MM.1S (cell line): Measurements from ENCODE around the gene B4GALT5.

Experiments
- DNase-seq: peaks from one replicate; pipeline ENCODE4 v3.0.0-alpha.2; 2015
- H2AFZ ChIP-seq: fragments of 300-600 bp; sonication (generic); 2 replicates; pipeline ENCODE4 v1.6.0; 2016; ENCODE audit warnings: antibody characterized with exemption, low read length
- H3F3A ChIP-seq: fragments of 300-600 bp; sonication (generic); 2 replicates; pipeline ENCODE4 v1.6.1; 2016; ENCODE audit warnings: mild to moderate bottlenecking, antibody characterized with exemption, low read length, moderate library complexity, mixed read lengths; ENCODE audit not compliant: insufficient read depth
- H3K27ac ChIP-seq: fragments of 300-600 bp; sonication (generic); 2 replicates; pipeline ENCODE4 v1.5.1; 2016; ENCODE audit warnings: mild to moderate bottlenecking, low read length
- H3K27me3 ChIP-seq: fragments of 300-600 bp; sonication (generic); replicated peaks from 2 replicates; pipeline ENCODE4 v1.6.0; 2016; ENCODE audit warnings: low read length; ENCODE audit not compliant: insufficient read depth
- H3K36me3 ChIP-seq: fragments of 300-600 bp; sonication (generic); replicated peaks from 2 replicates; pipeline ENCODE4 v1.6.1; 2016; ENCODE audit warnings: mild to moderate bottlenecking, low read length, mixed read lengths; ENCODE audit not compliant: insufficient read depth
- H3K4me1 ChIP-seq: fragments of 300-600 bp; sonication (generic); 2 replicates; pipeline ENCODE4 v1.6.1; 2016; ENCODE audit warnings: low read length, mixed read lengths
- H3K4me2 ChIP-seq: fragments of 300-600 bp; sonication (generic); 2 replicates; pipeline ENCODE4 v1.6.0; 2016; ENCODE audit warnings: low read depth, low read length
- H3K4me3 ChIP-seq: fragments of 300-600 bp; sonication (generic); 2 replicates; pipeline ENCODE4 v1.5.1; 2016; ENCODE audit warnings: low read length, mixed read lengths
- H3K79me2 ChIP-seq: fragments of 300-600 bp; sonication (generic); 2 replicates; pipeline ENCODE4 v1.6.1; 2016; ENCODE audit warnings: mixed run types, low read length, mixed read lengths
- H3K9ac ChIP-seq: fragments of 300-600 bp; sonication (generic); 2 replicates; pipeline ENCODE4 v1.6.1; 2016; ENCODE audit warnings: low read length, mixed read lengths
- H3K9me2 ChIP-seq: fragments of 300-600 bp; sonication (generic); replicated peaks from 2 replicates; pipeline ENCODE4 v1.6.1; 2016; ENCODE audit warnings: mild to moderate bottlenecking, low read length, mixed read lengths; ENCODE audit not compliant: insufficient read depth
- H3K9me3 ChIP-seq: fragments of 300-600 bp; sonication (generic); replicated peaks from 2 replicates; pipeline ENCODE4 v1.6.1; 2016; ENCODE audit warnings: mild to moderate bottlenecking, low read length, mixed read lengths; ENCODE audit not compliant: insufficient read depth
- H4K20me1 ChIP-seq: fragments of 300-600 bp; sonication (generic); 2 replicates; pipeline ENCODE4 v1.6.1; 2016; ENCODE audit warnings: mild to moderate bottlenecking, low read length, moderate library complexity, mixed read lengths; ENCODE audit not compliant: insufficient read depth
- CTCF ChIP-seq: fragments of 300-600 bp; sonication (generic); IDR thresholded peaks from 2 replicates; pipeline ENCODE4 v1.5.1; 2016; ENCODE audit warnings: antibody characterized with exemption, low read length, mixed read lengths
- EZH2 ChIP-seq: fragments of 300-600 bp; sonication (generic); optimal IDR thresholded peaks from 2 replicates; pipeline ENCODE3; 2017; ENCODE audit warnings: low read depth, mild to moderate bottlenecking, antibody characterized with exemption, low read length, mixed read lengths
- EZH2phosphoT487 ChIP-seq: fragments of 300-600 bp; sonication (generic); IDR thresholded peaks from 2 replicates; pipeline ENCODE4 v1.6.1; 2018; ENCODE audit warnings: antibody characterized with exemption, low read length

B4GALT5 gene

GRCh38 chr20:49664612-49665313 is 48.9 kb downstream of the B4GALT5 start:
- Histone ChIP-seq H3K9me2 (no peaks in the 10 kb centered on the region), H3K4me1 (peaks cover 23% of the 10 kb centered on the region), H4K20me1 (peaks cover 4% of the 10 kb centered on the region; the same call in 1 of the 2 replicates), H2AFZ (no peak overlapping the region), H3K27ac (no peak overlapping the region), H3F3A (peaks cover 8% of the 10 kb centered on the region), H3K27me3 (no peaks in the 10 kb centered on the region), H3K4me3 (no peak overlapping the region), H3K79me2 (peaks cover 85% of the 10 kb centered on the region), H3K36me3 (no peaks in the 10 kb centered on the region), H3K9ac (no peak overlapping the region), H3K9me3 (no peaks in the 10 kb centered on the region), H3K4me2 (no peak overlapping the region)
- no peak for TF ChIP-seq EZH2
- no peak for TF ChIP-seq CTCF
- no peak for TF ChIP-seq EZH2phosphoT487
- no peak for DNase-seq

GRCh38 chr20:49663112-49663511 is 50.6 kb downstream of the B4GALT5 start:
- Histone ChIP-seq H3F3A (peaks cover 2% of the 10 kb centered on the region; the same call in 1 of the 2 replicates), H2AFZ (no peak overlapping the region), H3K27ac (no peak overlapping the region), H4K20me1 (peaks cover 4% of the 10 kb centered on the region; the same call in 1 of the 2 replicates), H3K79me2 (peaks cover 87% of the 10 kb centered on the region), H3K4me2 (no peak overlapping the region), H3K9me3 (no peaks in the 10 kb centered on the region), H3K36me3 (no peaks in the 10 kb centered on the region), H3K4me3 (no peak overlapping the region), H3K9me2 (no peaks in the 10 kb centered on the region), H3K9ac (no peak overlapping the region), H3K4me1 (peaks cover 28% of the 10 kb centered on the region), H3K27me3 (no peaks in the 10 kb centered on the region)
- TF ChIP-seq EZH2 (no peak), CTCF (no peak), EZH2phosphoT487 (no peak)
- DNase-seq: no peak

- Histone ChIP-seq H3K79me2 (peaks cover 89% of the 10 kb centered on the region), H3K27ac (no peak overlapping the region), H2AFZ (no peak overlapping the region), H3K9me2 (no peaks in the 10 kb centered on the region), H3K9ac (no peak overlapping the region), H3K9me3 (no peaks in the 10 kb centered on the region), H3K27me3 (no peaks in the 10 kb centered on the region), H4K20me1 (peaks cover 4% of the 10 kb centered on the region; the same call in 1 of the 2 replicates), H3K4me2 (no peak overlapping the region), H3K4me1 (peaks cover 28% of the 10 kb centered on the region), H3F3A (peaks cover 2% of the 10 kb centered on the region; the same call in 1 of the 2 replicates), H3K4me3 (no peak overlapping the region), H3K36me3 (no peaks in the 10 kb centered on the region)
- no peak for DNase-seq
- no peak for TF ChIP-seq EZH2phosphoT487
These were observed 51.9 kb downstream of the B4GALT5 start for GRCh38 chr20:49661560-49662329.
